GM12878 (cell line): ENCODE data around the gene PRKAG2. TPM values are rescaled to one million over a fixed set of nuclear protein-coding genes. Genes with fewer than 3 reads are reported as not detected.

ENCODE experiments used
- ATAC-seq: fragments of 200-7000 bp; cut with Tn5 transposase; 3 replicates; pipeline ENCODE4 v1.9.1; 2020; ENCODE audit warnings: mild to moderate bottlenecking, moderate library complexity
- BruUV-seq: library from RNA; stranded (reverse); fragments of 400-500 nt; replicated peaks from 2 replicates; lab custom pipeline; 2021; lab: Mats Ljungman, UMichigan
- CTCF ChIA-PET: fragments of 300-600 bp; sonication (Branson Sonifier 250); formaldehyde crosslinking; extraction: SDS; loops from one replicate; lab custom pipeline; 2021; ENCODE audit warnings: inconsistent platforms; lab: Yijun Ruan, JAX
- POLR2A ChIA-PET: fragments of 350-600 bp; formaldehyde crosslinking; extraction: SDS; loops from one replicate; lab custom pipeline; 2021; ENCODE audit warnings: inconsistent platforms; lab: Charles Lee
- RAD21 ChIA-PET: fragments of 300-600 bp; sonication (Branson Sonifier 250); formaldehyde crosslinking; loops from one replicate; lab custom pipeline; 2023; ENCODE audit warnings: antibody characterized with exemption; ENCODE audit not compliant: unreplicated experiment; lab: Charles Lee
- SMC1A ChIA-PET: fragments of 300-600 bp; sonication (Branson Sonifier 250); formaldehyde crosslinking; loops from one replicate; lab custom pipeline; 2023; ENCODE audit not compliant: unreplicated experiment, uncharacterized antibody; lab: Charles Lee
- DNase-seq: peaks from one replicate; pipeline ENCODE4 v3.0.0-alpha.2; 2011; ENCODE audit warnings: low read depth, low spot score
- FAIRE-seq: peaks from 3 replicates; lab custom pipeline; 2011; peaks lifted over from hg19 to GRCh38; lab: Jason Lieb, UNC
- H2AFZ ChIP-seq: 2 replicates; pipeline ENCODE4 v1.6.0; 2011; ENCODE audit warnings: low read depth, low read length, control low read depth; ENCODE audit not compliant: control insufficient read depth
- H3K27ac ChIP-seq: 2 replicates; pipeline ENCODE4 v1.5.1; 2011; ENCODE audit warnings: control low read depth; ENCODE audit not compliant: control insufficient read depth, insufficient read depth
- H3K27me3 ChIP-seq, 2 experiments: replicated peaks in 1 of 2; 2 replicates each; pipeline versions ENCODE4 v1.6.0 to v1.6.1; 2011; ENCODE audit warnings: low read length in 1 of 2; ENCODE audit not compliant: control insufficient read depth in 2 of 2, insufficient read depth in 2 of 2
- H3K36me3 ChIP-seq, 2 experiments: 2 replicates each; pipeline ENCODE4 v1.5.1; 2011; ENCODE audit warnings: low read length in 1 of 2; ENCODE audit not compliant: control insufficient read depth in 2 of 2, insufficient read depth in 2 of 2
- H3K4me1 ChIP-seq: 2 replicates; pipeline ENCODE4 v1.6.1; 2011; ENCODE audit warnings: mild to moderate bottlenecking, low read length, moderate library complexity, mixed read lengths; ENCODE audit not compliant: control insufficient read depth, insufficient read depth
- H3K4me2 ChIP-seq: 2 replicates; pipeline ENCODE4 v1.6.0; 2011; ENCODE audit warnings: control low read depth; ENCODE audit not compliant: control insufficient read depth, insufficient read depth
- H3K4me3 ChIP-seq: fragments of 200-600 bp; sonication (generic); 2 replicates; pipeline ENCODE4 v1.5.1; 2016
- H3K79me2 ChIP-seq: 2 replicates; pipeline ENCODE4 v1.6.0; 2011; ENCODE audit warnings: low read length; ENCODE audit not compliant: control insufficient read depth, insufficient read depth
- H3K9ac ChIP-seq: 2 replicates; pipeline ENCODE4 v1.8.0; 2011; ENCODE audit warnings: low read length, control low read depth, mixed read lengths; ENCODE audit not compliant: control insufficient read depth, insufficient read depth
- H3K9me3 ChIP-seq: replicated peaks from 3 replicates; pipeline ENCODE4 v1.5.1; 2011; ENCODE audit warnings: mild to moderate bottlenecking, low read length; ENCODE audit not compliant: control insufficient read depth, insufficient read depth
- H4K20me1 ChIP-seq: 2 replicates; pipeline ENCODE4 v1.6.0; 2011; ENCODE audit not compliant: control insufficient read depth, insufficient read depth
- ATF2 ChIP-seq: IDR thresholded peaks from 2 replicates; pipeline ENCODE4 v1.6.1; 2012; ENCODE audit warnings: low read length, inconsistent platforms
- ATF3 ChIP-seq: IDR thresholded peaks from 2 replicates; pipeline ENCODE4 v1.6.1; 2011; ENCODE audit warnings: low read depth, mild to moderate bottlenecking, low read length, moderate library complexity, borderline replicate concordance; ENCODE audit errors: extremely low read depth
- FOXM1 ChIP-seq: IDR thresholded peaks from 2 replicates; pipeline ENCODE4 v1.6.1; 2012; ENCODE audit warnings: low read depth, mild to moderate bottlenecking, inconsistent platforms, low read length, moderate library complexity
- KLF5 ChIP-seq: fragments of 450-650 bp; IDR thresholded peaks from 2 replicates; pipeline ENCODE4 v1.6.1; 2014; ENCODE audit warnings: mild to moderate bottlenecking; ENCODE audit not compliant: partially characterized antibody
- NR2C1 ChIP-seq: fragments of 450-650 bp; IDR thresholded peaks from 2 replicates; pipeline ENCODE4 v1.6.1; 2017; ENCODE audit warnings: antibody characterized with exemption, mild to moderate bottlenecking, moderate library complexity
- POLR2A ChIP-seq: IDR thresholded peaks from 2 replicates; pipeline ENCODE4 v1.6.1; 2011; ENCODE audit warnings: low read depth, mild to moderate bottlenecking, low read length
- RCOR1 ChIP-seq: conservative IDR thresholded peaks from 2 replicates; pipeline ENCODE4 v1.6.1; 2012; ENCODE audit warnings: low read depth, low read length, improper control_type of control experiment
- SMARCA5 ChIP-seq: fragments of 450-650 bp; IDR thresholded peaks from 2 replicates; pipeline ENCODE4 v1.6.1; 2017; ENCODE audit warnings: mild to moderate bottlenecking
- SP1 ChIP-seq: IDR thresholded peaks from one replicate; pipeline ENCODE4 v1.6.1; 2011; ENCODE audit warnings: low read depth, low read length
- TCF7 ChIP-seq: IDR thresholded peaks from 2 replicates; pipeline ENCODE4 v1.6.1; 2014; ENCODE audit warnings: antibody characterized with exemption, borderline replicate concordance
- ZNF207 ChIP-seq: fragments of 450-650 bp; IDR thresholded peaks from 2 replicates; pipeline ENCODE4 v1.6.1; 2014; ENCODE audit warnings: antibody characterized with exemption, mild to moderate bottlenecking, borderline replicate concordance
- ZNF24 ChIP-seq: fragments of 450-650 bp; IDR thresholded peaks from 2 replicates; pipeline ENCODE4 v1.6.1; 2017; ENCODE audit warnings: antibody characterized with exemption, mild to moderate bottlenecking
- ZNF274 ChIP-seq: IDR thresholded peaks from one replicate; pipeline ENCODE4 v1.8.0; 2011; ENCODE audit not compliant: insufficient read length, insufficient read depth
- WGBS: methylation state at CpG from one replicate; pipeline ENCODE4 v1.1.6; 2016; ENCODE audit warnings: low lambda C conversion rate; ENCODE audit not compliant: insufficient replicate concordance, insufficient coverage; ENCODE audit errors: missing lambda C conversion rate; 5-methylcytosine and 5-hydroxymethylcytosine counted together
- in situ Hi-C: fragments of 300-500 bp; cut with MboI; formaldehyde crosslinking; loops from 9 replicates; pipeline ENCODE4 v1.14.3; 2018; ENCODE audit warnings: mixed read lengths
- intact Hi-C: fragments of 100-400 bp; cut with micrococcal nuclease; formaldehyde crosslinking; loops from one replicate; pipeline ENCODE4 v1.14.2; 2022; ENCODE audit not compliant: unreplicated experiment
- polyA plus RNA-seq, 11 experiments: library from polyadenylated mRNA; depleted of rRNA in 4 of 11; unstranded in 6 of 11; stranded (reverse) in 5 of 11; fragments of >200 nt; fragmentation: Nextera tagmentation in 4 of 11; fragmentation: Illumina TruSeq in 1 of 11; extraction: Ambion mirVana in 4 of 11; extraction: Trizol in 1 of 11; gene quantifications; 1 replicate in 1 of 11; 2 replicates in 10 of 11; pipeline versions ENCODE4 v1.2.1 to v1.2.3, GENCODE V29; 2011 to 2016; ENCODE audit warnings: inconsistent platforms in 2 of 11, missing spikeins in 2 of 11, low read depth in 1 of 11
- total RNA-seq, 4 experiments: library from RNA; depleted of rRNA in 3 of 4; stranded (reverse); fragments of >200 nt in 3 of 4; fragmentation: Illumina TruSeq in 1 of 4; extraction: Trizol in 1 of 4; gene quantifications; 2 replicates each; pipeline versions ENCODE4 v1.2.1 to v1.2.3, GENCODE V29; 2013 to 2021
- TF ChIP-seq, protein P1 (sequence below): fragments of 450-650 bp; formaldehyde crosslinking; IDR thresholded peaks from 2 replicates; pipeline ENCODE4 v1.4.0; 2020; ENCODE audit warnings: mild to moderate bottlenecking, moderate library complexity
- TF ChIP-seq, protein P2 (sequence below): fragments of 450-650 bp; IDR thresholded peaks from 2 replicates; pipeline ENCODE4 v1.6.1; 2018; ENCODE audit warnings: mild to moderate bottlenecking, low read depth, moderate library complexity; ENCODE audit not compliant: partially characterized antibody

PRKAG2 gene
- total and polyA plus RNA-seq, 10 of the 15 experiments (the other 5 are each of a cell fraction or from before 2014, with no cell fraction given), result 3.4 to 8.9 (median 6.8) TPM

GRCh38 chr7:151540146-151540545 is 336.8 kb downstream of the PRKAG2 start:
- FAIRE-seq (no peak), ATAC-seq (no peak), DNase-seq (no peak)
- no TSS peak for BruUV-seq
- no peaks in the 10 kb centered on the region for H3K36me3 ChIP-seq
- H3K4me1 ChIP-seq, result no peaks in the 10 kb centered on the region
- TF ChIP-seq POLR2A, result no peak
- TF ChIP-seq NR2C1, result no peak
- TF ChIP-seq SMARCA5, result no peak
- TF ChIP-seq ZNF24, result no peak
- no peak for TF ChIP-seq RCOR1
- TF ChIP-seq, protein P1, sequence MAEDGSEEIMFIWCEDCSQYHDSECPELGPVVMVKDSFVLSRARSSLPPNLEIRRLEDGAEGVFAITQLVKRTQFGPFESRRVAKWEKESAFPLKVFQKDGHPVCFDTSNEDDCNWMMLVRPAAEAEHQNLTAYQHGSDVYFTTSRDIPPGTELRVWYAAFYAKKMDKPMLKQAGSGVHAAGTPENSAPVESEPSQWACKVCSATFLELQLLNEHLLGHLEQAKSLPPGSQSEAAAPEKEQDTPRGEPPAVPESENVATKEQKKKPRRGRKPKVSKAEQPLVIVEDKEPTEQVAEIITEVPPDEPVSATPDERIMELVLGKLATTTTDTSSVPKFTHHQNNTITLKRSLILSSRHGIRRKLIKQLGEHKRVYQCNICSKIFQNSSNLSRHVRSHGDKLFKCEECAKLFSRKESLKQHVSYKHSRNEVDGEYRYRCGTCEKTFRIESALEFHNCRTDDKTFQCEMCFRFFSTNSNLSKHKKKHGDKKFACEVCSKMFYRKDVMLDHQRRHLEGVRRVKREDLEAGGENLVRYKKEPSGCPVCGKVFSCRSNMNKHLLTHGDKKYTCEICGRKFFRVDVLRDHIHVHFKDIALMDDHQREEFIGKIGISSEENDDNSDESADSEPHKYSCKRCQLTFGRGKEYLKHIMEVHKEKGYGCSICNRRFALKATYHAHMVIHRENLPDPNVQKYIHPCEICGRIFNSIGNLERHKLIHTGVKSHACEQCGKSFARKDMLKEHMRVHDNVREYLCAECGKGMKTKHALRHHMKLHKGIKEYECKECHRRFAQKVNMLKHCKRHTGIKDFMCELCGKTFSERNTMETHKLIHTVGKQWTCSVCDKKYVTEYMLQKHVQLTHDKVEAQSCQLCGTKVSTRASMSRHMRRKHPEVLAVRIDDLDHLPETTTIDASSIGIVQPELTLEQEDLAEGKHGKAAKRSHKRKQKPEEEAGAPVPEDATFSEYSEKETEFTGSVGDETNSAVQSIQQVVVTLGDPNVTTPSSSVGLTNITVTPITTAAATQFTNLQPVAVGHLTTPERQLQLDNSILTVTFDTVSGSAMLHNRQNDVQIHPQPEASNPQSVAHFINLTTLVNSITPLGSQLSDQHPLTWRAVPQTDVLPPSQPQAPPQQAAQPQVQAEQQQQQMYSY (CRISPR knock-in tag), result no peak
- no peak for TF ChIP-seq ATF2
- TF ChIP-seq SP1, result no peak
- no peak for TF ChIP-seq ATF3
- no peak for TF ChIP-seq KLF5
- TF ChIP-seq, protein P2, sequence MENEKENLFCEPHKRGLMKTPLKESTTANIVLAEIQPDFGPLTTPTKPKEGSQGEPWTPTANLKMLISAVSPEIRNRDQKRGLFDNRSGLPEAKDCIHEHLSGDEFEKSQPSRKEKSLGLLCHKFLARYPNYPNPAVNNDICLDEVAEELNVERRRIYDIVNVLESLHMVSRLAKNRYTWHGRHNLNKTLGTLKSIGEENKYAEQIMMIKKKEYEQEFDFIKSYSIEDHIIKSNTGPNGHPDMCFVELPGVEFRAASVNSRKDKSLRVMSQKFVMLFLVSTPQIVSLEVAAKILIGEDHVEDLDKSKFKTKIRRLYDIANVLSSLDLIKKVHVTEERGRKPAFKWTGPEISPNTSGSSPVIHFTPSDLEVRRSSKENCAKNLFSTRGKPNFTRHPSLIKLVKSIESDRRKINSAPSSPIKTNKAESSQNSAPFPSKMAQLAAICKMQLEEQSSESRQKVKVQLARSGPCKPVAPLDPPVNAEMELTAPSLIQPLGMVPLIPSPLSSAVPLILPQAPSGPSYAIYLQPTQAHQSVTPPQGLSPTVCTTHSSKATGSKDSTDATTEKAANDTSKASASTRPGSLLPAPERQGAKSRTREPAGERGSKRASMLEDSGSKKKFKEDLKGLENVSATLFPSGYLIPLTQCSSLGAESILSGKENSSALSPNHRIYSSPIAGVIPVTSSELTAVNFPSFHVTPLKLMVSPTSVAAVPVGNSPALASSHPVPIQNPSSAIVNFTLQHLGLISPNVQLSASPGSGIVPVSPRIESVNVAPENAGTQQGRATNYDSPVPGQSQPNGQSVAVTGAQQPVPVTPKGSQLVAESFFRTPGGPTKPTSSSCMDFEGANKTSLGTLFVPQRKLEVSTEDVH, result no peak
- TF ChIP-seq TCF7, result no peak
- TF ChIP-seq ZNF274, result no peak
- TF ChIP-seq FOXM1, result no peak
- TF ChIP-seq ZNF207, result no peak
- ChIA-PET RAD21 (interaction anchor here (2.8 kb wide), 1 partner anchor 20 kb away, joined by 13 read pairs; the partner anchor contains the start of gene RHEB), SMC1A (interaction anchor here (1.3 kb wide), 1 partner anchor 22 kb away, joined by 4 read pairs; no protein-coding TSS in a partner anchor), CTCF (interaction anchor here (2.5 kb wide), 1 partner anchor 91 kb away, joined by 9 read pairs; no protein-coding TSS in a partner anchor), POLR2A (no interaction called here)
- H3K9ac ChIP-seq, result no peak overlapping the region
- H3K4me3 ChIP-seq, result no peak overlapping the region
- no peaks in the 10 kb centered on the region; the same call in 2 of the 3 replicates for H3K9me3 ChIP-seq
- in situ Hi-C loops (no loop called here), intact Hi-C loops (no loop called here)
- 98% methylated on average over 4 of the region's 4 CpGs for WGBS
- no peaks in the 10 kb centered on the region for H3K27me3 ChIP-seq
- H3K4me2 ChIP-seq, result no peak overlapping the region
- H2AFZ ChIP-seq, result no peak overlapping the region
- H3K79me2 ChIP-seq, result no peaks in the 10 kb centered on the region
- H4K20me1 ChIP-seq, result no peaks in the 10 kb centered on the region
- no peak overlapping the region for H3K27ac ChIP-seq
